Measurements from ENCODE around the gene GJC3.
A peak's percentile ranks its signal among the peaks of the same experiment; 100 is the strongest.
"Not testable (repeated sequence)": the region's sequence is repeated elsewhere in the genome, so short reads cannot be mapped to it uniquely, and the experiment has no call there.

The GJC3 gene

GRCh38 chr7:99928994-99929729, at the start of gene GJC3:
Gene GJC3 (minus strand): TSS chr7:99929620. CDS start chr7:99929620, 0 bp downstream.
- peak; percentile 74 for DNase-seq

- no peak for DNase-seq
Observed at GRCh38 chr7:99976626-99977025, 47.2 kb upstream of the GJC3 start.

GRCh38 chr7:99975782-99976521, 46.5 kb upstream of the GJC3 start, which contains the start of gene AZGP1:
Gene AZGP1 (minus strand): TSS chr7:99976031. CDS start chr7:99976020, 11 bp downstream.
- DNase-seq: no peak

- DNase-seq: no peak
Observed at GRCh38 chr7:99974681-99975080, 45.3 kb upstream of the GJC3 start.

- DNase-seq: not testable (repeated sequence)
Observed at GRCh38 chr7:99973817-99974216, 44.4 kb upstream of the GJC3 start.

- no peak for DNase-seq
Observed at GRCh38 chr7:99971242-99971641, 41.8 kb upstream of the GJC3 start.

- not testable (repeated sequence) for DNase-seq
Observed at GRCh38 chr7:99969813-99970212, 40.4 kb upstream of the GJC3 start.

- no peak for DNase-seq
Observed at GRCh38 chr7:99969298-99969697, 39.9 kb upstream of the GJC3 start.

GRCh38 chr7:99958564-99959227, 29.3 kb upstream of the GJC3 start:
- DNase-seq: no peak

GRCh38 chr7:99955247-99955646, 25.8 kb upstream of the GJC3 start:
- no peak for DNase-seq

- DNase-seq: not testable (repeated sequence)
Observed at GRCh38 chr7:99954643-99955042, 25.2 kb upstream of the GJC3 start.

GRCh38 chr7:99953649-99954048, 24.2 kb upstream of the GJC3 start:
- no peak for DNase-seq

- not testable (repeated sequence) for DNase-seq
Observed at GRCh38 chr7:99952649-99953048, 23.2 kb upstream of the GJC3 start.

- not testable (repeated sequence) for DNase-seq
Observed at GRCh38 chr7:99950819-99951218, 21.4 kb upstream of the GJC3 start.

GRCh38 chr7:99949645-99950228, 20.3 kb upstream of the GJC3 start:
- peak; percentile 11 for DNase-seq

- no peak for DNase-seq
Observed at GRCh38 chr7:99947608-99948007, 18.2 kb upstream of the GJC3 start.

GRCh38 chr7:99944497-99945070, 15.2 kb upstream of the GJC3 start:
- no peak for DNase-seq

- DNase-seq: no peak
Observed at GRCh38 chr7:99943641-99944496, 14.4 kb upstream of the GJC3 start.

- DNase-seq: no peak
Observed at GRCh38 chr7:99938296-99938695, 8.9 kb upstream of the GJC3 start.

GRCh38 chr7:99935009-99935408, 5.6 kb upstream of the GJC3 start:
- DNase-seq: not testable (repeated sequence)

- no peak for DNase-seq
Observed at GRCh38 chr7:99930376-99930775, 956 bp upstream of the GJC3 start.

GRCh38 chr7:99929730-99930053, 272 bp upstream of the GJC3 start:
- no peak for DNase-seq

Data from NCI-H2227 treated with DMSO at 0.1 percent for 48 hours (cell line).